Measurements from ENCODE around the gene BBS9. TPM values are rescaled to one million over a fixed set of nuclear protein-coding genes. Genes with fewer than 3 reads are reported as not detected.

The BBS9 gene
- polyA plus RNA-seq, 1 donor from 2014 or later = 9.8 TPM

GRCh38 chr7:33421429-33421828 is 292.1 kb downstream of the BBS9 start:
- Histone ChIP-seq H3K27me3 (ENCODE audit: insufficient read depth, low read depth, low read length) (no peaks in the 10 kb centered on the region), H3K9ac (ENCODE audit: low read length) (no peak overlapping the region), H3K9me2 (ENCODE audit: insufficient read depth, low read length) (no peaks in the 10 kb centered on the region), H2AFZ (ENCODE audit: low read depth, low read length) (no peak overlapping the region), H4K20me1 (ENCODE audit: insufficient read depth) (no peaks in the 10 kb centered on the region), H3K79me2 (replicated peaks; ENCODE audit: insufficient read depth, low read length) (no peaks in the 10 kb centered on the region), H3K4me3 (ENCODE audit: low read length) (no peak overlapping the region), H3K27ac (ENCODE audit: low read length) (no peak overlapping the region), H3F3A (ENCODE audit: insufficient read depth, low read length, poor library complexity, severe bottlenecking) (no peaks in the 10 kb centered on the region), H3K36me3 (ENCODE audit: insufficient read depth, low read length) (no peaks in the 10 kb centered on the region), H3K9me3 (ENCODE audit: low read length) (no peaks in the 10 kb centered on the region), H3K4me2 (ENCODE audit: low read length) (no peak overlapping the region)
- TF ChIP-seq, protein P1, sequence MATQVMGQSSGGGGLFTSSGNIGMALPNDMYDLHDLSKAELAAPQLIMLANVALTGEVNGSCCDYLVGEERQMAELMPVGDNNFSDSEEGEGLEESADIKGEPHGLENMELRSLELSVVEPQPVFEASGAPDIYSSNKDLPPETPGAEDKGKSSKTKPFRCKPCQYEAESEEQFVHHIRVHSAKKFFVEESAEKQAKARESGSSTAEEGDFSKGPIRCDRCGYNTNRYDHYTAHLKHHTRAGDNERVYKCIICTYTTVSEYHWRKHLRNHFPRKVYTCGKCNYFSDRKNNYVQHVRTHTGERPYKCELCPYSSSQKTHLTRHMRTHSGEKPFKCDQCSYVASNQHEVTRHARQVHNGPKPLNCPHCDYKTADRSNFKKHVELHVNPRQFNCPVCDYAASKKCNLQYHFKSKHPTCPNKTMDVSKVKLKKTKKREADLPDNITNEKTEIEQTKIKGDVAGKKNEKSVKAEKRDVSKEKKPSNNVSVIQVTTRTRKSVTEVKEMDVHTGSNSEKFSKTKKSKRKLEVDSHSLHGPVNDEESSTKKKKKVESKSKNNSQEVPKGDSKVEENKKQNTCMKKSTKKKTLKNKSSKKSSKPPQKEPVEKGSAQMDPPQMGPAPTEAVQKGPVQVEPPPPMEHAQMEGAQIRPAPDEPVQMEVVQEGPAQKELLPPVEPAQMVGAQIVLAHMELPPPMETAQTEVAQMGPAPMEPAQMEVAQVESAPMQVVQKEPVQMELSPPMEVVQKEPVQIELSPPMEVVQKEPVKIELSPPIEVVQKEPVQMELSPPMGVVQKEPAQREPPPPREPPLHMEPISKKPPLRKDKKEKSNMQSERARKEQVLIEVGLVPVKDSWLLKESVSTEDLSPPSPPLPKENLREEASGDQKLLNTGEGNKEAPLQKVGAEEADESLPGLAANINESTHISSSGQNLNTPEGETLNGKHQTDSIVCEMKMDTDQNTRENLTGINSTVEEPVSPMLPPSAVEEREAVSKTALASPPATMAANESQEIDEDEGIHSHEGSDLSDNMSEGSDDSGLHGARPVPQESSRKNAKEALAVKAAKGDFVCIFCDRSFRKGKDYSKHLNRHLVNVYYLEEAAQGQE (IDR thresholded peaks at IDR 0.05; ENCODE audit: borderline replicate concordance) = no peak
- TF ChIP-seq RAD21 (conservative IDR thresholded peaks at IDR 0.05) = peak; percentile 72
- peak; percentile 70 for TF ChIP-seq SMC3 (conservative IDR thresholded peaks at IDR 0.05; ENCODE audit: poor library complexity)
- TF ChIP-seq CTCF (IDR thresholded peaks at IDR 0.05; ENCODE audit: poor library complexity, severe bottlenecking) = peak; percentile 63

DNA sequence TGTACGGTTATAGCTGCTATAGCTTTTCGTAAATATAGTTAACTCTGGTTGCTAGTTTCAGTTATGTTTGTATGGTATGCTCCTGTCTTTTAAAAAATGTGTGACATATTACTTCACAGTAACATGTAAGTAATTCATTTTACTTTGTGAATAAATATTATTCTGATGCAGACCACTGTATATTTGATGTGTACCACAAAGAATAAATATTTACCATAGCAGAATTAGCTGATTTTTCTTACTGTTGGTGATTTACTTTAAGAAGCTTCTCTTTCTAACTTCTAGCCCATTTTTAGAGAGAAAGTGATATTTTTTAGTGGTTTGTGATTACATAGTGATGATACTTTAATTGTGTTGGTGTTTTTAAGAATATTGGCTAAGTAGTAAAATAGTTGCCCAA is 292.8 kb downstream of the BBS9 start:
- no peak overlapping the region for H3K27ac ChIP-seq (ENCODE audit: low read length)
- no peaks in the 10 kb centered on the region for H3K9me3 ChIP-seq (ENCODE audit: low read length)
- TF ChIP-seq CTCF (IDR thresholded peaks at IDR 0.05; ENCODE audit: poor library complexity, severe bottlenecking) (no peak), RAD21 (conservative IDR thresholded peaks at IDR 0.05) (no peak), EP300 (conservative IDR thresholded peaks at IDR 0.05; ENCODE audit: poor library complexity, severe bottlenecking) (no peak), MXI1 (conservative IDR thresholded peaks at IDR 0.05; ENCODE audit: poor library complexity, severe bottlenecking) (no peak), SMC3 (conservative IDR thresholded peaks at IDR 0.05; ENCODE audit: poor library complexity) (no peak), EZH2 (IDR thresholded peaks at IDR 0.05; ENCODE audit: borderline replicate concordance, insufficient read depth, low read length, poor library complexity, severe bottlenecking) (no peak), TAF1 (IDR thresholded peaks at IDR 0.05; ENCODE audit: low read depth) (no peak), POLR2AphosphoS5 (IDR thresholded peaks at IDR 0.05) (no peak)
- TF ChIP-seq, protein P1 (IDR thresholded peaks at IDR 0.05; ENCODE audit: borderline replicate concordance) = no peak
- no peaks in the 10 kb centered on the region for H3K27me3 ChIP-seq (ENCODE audit: insufficient read depth, low read depth, low read length)
- no peaks in the 10 kb centered on the region for H3K79me2 ChIP-seq (replicated peaks; ENCODE audit: insufficient read depth, low read length)
- H3K4me2 ChIP-seq (ENCODE audit: low read length) = no peak overlapping the region
- no peaks in the 10 kb centered on the region for H3K9me2 ChIP-seq (ENCODE audit: insufficient read depth, low read length)
- no peaks in the 10 kb centered on the region for H3K36me3 ChIP-seq (ENCODE audit: insufficient read depth, low read length)
- no peak overlapping the region for H2AFZ ChIP-seq (ENCODE audit: low read depth, low read length)
- H3K4me3 ChIP-seq (ENCODE audit: low read length) = no peak overlapping the region
- H3K9ac ChIP-seq (ENCODE audit: low read length) = no peak overlapping the region
- H4K20me1 ChIP-seq (ENCODE audit: insufficient read depth) = no peaks in the 10 kb centered on the region
- no peaks in the 10 kb centered on the region for H3F3A ChIP-seq (ENCODE audit: insufficient read depth, low read length, poor library complexity, severe bottlenecking)

Measured in neural cell (in vitro differentiated cells).